Endothelial cell of hepatic sinusoid (primary cell): ENCODE measurements around the gene RIPPLY3.

Source experiments
- in situ Hi-C: cut with HindIII; loops from 2 replicates; pipeline ENCODE4 v1.10.0; 2017; ENCODE audit warnings: low sequenced_read_pairs

RIPPLY3 gene

GRCh38 chr21:37006486-37007291, at the start of gene RIPPLY3:
RIPPLY3 (plus strand) TSS chr21:37006702; CDS start chr21:37006773, 71 bp downstream.
- in situ Hi-C loops = no loop called here

- in situ Hi-C loops = no loop called here
Observed at GRCh38 chr21:36959020-36959835, 47.3 kb upstream of the RIPPLY3 start.

GRCh38 chr21:36960676-36961284, 45.7 kb upstream of the RIPPLY3 start:
- in situ Hi-C loops = no loop called here

GRCh38 chr21:36962098-36962780, 44.3 kb upstream of the RIPPLY3 start:
- in situ Hi-C loops = no loop called here

- in situ Hi-C loops = no loop called here
Observed at GRCh38 chr21:36964398-36964797, 42.1 kb upstream of the RIPPLY3 start.

- in situ Hi-C loops = no loop called here
Observed at GRCh38 chr21:36964827-36965719, 41.4 kb upstream of the RIPPLY3 start.

- in situ Hi-C loops = no loop called here
Observed at GRCh38 chr21:36965720-36966065, 40.8 kb upstream of the RIPPLY3 start.

- in situ Hi-C loops = no loop called here
Observed at GRCh38 chr21:36966066-36966820, 40.3 kb upstream of the RIPPLY3 start, which contains the start of gene HLCS. HLCS (minus strand) TSS chr21:36966669; CDS start chr21:36966638, 31 bp downstream.

GRCh38 chr21:36966821-36967768, 39.4 kb upstream of the RIPPLY3 start:
- in situ Hi-C loops = no loop called here

- in situ Hi-C loops = no loop called here
Observed at GRCh38 chr21:36968414-36968813, 38.1 kb upstream of the RIPPLY3 start.

GRCh38 chr21:36968976-36969375, 37.5 kb upstream of the RIPPLY3 start:
- in situ Hi-C loops = no loop called here

- in situ Hi-C loops = no loop called here
Observed at GRCh38 chr21:36973986-36974850, 32.3 kb upstream of the RIPPLY3 start.

GRCh38 chr21:36974851-36975192, 31.7 kb upstream of the RIPPLY3 start:
- in situ Hi-C loops = no loop called here

GRCh38 chr21:36976228-36976861, 30.2 kb upstream of the RIPPLY3 start:
- in situ Hi-C loops = no loop called here

- in situ Hi-C loops = no loop called here
Observed at GRCh38 chr21:36976882-36977651, 29.4 kb upstream of the RIPPLY3 start.
